GM21717 (cell line): ENCODE measurements around the gene EZR.

Experiments
- ATAC-seq: cut with Tn5 transposase; IDR thresholded peaks from one replicate; pipeline ENCODE4 v1.9.1; 2021; ENCODE audit warnings: mild to moderate bottlenecking, moderate library complexity; ENCODE audit not compliant: unreplicated experiment

The EZR gene

DNA sequence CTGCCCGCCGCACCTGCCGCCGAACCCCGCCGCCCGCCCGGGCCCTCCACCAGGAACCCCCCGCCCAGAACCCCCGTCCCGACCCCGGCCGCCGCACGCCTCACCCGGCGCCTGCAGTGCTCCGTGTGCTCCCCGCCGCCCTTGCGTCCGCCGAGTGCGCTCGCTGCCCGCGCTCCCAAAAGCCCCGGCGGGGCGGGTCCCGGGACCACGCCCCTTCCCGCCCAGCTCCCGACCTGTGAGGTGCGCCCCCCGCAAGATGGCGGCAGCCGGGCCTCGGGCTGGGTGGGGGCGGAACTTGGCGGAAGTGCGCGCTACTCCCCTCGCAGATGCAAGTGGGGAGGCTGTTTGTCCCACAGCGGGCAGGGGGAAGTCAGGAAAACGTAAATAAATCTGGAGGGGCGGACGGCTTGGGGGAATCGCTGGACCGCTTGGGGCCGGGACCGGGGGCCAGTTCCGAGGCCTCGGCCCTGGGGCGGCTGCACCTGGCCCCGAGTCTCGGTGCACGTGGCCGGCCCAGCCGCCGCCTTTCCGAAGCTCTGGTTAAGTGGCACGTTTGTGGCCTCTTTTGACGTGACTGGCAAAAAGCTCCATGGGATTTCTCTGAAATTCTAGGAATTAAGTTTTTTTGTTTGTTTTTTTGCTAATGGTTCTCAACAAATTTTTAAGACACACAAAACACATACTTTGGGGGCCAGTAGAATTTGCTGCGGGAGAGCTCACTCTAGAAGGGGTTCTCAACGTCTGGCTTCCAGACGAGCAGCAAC lies at the start of gene EZR:
EZR (minus strand) TSS at position 156 of the 764 bp plus-strand sequence. CDS start 1,275 bp downstream, outside the sequence.
- ATAC-seq: peak; percentile 45

DNA sequence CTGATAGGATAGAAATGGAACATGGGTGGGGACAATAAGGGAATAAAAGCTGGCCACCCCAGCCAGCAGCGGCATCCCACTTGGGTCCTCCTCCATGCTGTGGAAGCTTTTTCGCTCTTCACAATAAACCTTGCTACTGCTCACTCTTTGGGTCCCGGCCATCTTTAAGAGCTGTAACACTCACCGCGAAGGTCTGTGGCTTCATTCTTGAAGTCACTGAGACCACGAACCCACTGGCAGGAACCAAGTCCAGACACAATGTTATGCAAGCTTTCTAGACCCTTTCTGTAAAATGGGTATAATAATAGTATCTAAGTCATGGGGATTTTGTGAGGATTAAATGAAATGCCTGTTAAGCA lies 48.9 kb upstream of the EZR start:
- no peak for ATAC-seq

DNA sequence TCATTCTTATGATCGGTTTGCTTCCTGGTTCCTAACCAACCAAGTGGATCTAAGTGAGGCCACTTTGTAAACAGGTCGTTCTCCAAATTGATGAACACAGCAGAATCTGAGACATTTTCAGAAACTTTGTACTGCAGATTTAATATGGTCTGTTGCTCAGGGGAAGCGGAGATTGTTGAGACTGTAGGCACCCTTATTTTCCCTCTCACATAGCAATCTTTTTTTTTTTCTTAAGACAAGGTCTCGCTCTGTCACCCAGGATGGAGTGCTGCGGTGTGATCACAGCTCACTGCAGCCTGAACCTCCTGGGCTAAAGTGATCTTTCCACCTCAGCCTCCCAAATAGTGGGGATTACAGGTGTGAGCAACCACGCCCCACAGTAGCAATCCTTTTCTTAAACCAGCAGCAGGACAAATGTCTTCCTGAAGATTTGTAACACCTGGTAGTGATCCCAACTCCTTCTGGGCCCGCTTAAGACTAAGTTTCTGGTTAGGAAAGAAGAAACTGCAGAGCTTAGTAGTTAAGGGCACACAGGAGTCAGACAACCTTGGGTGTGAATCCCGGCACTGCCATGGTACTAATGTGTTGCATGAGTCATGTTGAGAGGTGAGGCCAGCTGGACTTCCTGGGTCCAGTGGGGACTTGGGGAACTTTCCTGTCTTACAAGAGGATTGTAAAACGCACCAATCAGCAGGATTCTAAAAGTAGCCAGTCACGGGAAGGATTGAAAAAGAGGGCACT lies 48.4 kb upstream of the EZR start:
- no peak for ATAC-seq

DNA sequence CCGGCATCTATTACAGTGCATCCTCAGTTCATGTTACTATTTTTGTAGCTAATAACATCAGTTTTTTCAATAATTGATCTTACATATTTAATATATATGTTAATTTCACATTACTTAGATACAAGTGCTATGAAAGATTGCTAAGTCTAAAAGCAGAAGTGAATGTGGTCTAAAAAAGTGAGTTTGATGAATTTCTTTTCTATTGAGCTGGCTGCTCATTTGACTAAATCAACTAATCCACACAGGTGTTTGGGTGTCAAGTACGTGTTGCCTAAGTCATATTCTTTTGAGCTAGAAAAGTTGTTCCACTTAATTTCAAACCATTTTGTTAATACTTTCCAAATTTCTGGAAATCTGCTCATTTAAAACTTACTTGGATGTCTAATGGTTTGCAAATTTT lies 46.6 kb upstream of the EZR start:
- no peak for ATAC-seq

DNA sequence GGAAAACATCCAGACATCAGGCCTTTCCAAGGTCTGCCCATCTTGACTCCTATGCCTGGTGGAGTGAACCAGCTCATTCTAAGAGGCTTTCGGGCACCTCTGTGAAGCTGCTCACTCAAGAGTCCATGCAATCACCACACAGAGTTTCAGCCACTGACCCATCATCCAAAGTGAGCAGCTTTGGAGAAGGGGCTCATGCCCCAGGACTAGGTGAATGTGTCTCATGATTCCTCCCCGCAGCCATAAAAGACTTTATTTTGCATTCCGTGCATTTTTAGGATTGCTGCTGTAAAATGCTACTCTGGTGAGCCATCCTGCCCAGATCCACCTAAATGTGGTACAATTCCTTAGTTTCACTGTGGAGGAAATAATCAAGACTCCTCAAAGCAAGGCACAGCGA lies 44.5 kb upstream of the EZR start:
- no peak for ATAC-seq

DNA sequence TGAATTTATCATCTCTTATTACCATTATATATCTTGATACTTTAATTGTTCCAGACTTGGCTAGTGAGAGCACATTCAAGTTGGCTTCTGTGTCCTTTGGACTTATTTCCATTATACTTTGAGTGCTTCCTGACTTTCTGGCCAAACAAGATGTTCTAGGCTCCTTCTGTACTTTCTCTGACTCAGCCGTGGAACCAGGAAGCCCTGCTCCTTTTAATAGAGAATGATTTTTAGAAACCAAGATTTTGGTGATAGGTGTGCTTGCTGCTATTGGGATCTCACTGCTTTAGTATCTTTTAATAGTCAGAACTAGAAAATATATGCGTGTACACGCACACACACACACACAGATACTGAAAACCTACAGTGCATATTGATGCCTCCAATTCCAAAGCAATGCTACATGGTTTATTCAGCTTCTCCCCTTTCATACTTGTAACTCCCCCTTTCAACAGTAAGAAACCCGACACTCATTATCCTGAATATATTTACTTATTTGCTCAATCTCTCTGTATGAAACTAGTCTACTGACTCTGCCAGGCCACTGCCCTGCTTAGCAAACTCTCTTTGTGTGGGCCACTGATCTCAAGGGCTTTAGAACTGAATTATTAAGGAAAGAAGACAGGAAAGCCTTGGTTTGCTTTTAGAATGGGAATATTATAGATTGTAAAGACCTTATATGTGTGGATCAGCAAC lies 42.7 kb upstream of the EZR start:
- no peak for ATAC-seq

DNA sequence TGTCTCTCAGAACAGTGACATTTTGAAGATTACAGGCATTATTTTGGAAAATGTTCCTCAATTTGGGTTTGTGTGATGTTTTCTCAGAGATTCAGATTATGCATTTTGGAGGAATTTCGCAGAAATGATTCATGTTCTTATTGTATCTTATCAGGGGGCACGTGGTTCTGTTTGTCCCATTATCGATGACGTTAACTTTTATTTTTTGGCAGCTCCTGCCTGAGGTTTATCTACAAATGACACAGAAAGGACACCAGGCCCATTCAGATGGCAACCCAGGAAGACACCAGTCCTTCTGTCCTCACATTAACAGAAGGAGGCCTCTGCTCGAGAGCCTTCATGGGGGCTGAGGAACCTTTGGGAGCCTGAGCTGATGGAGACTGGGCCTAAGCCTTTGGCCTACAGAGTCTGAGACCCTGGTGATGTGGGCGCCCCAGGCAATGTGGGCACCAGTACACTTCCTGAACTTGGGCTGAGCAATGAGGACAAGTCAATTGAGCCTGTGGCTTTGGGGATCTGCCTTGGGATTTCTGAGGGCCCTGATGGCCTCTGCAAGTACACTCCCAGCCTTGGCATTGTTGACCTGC lies 41.2 kb upstream of the EZR start:
- ATAC-seq: no peak

DNA sequence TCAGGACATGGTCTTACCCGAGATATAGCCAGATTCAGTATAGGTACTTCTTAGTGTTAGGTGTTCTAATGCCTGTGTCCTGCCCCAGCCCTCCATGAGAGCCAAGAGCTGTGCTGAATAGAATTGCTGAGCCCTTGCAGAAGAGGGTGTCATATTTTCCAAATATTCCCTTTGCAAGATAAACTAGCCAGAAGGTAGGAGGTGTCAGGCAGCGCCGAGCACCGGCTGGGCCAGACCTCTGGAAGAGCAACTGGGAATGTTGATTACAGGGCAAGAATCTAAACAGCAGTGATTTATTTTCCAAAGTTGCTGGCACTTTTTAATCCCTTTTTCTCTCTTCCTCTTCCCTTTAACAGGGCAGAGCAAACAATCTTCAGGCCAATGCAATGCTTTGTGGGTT lies 37.1 kb upstream of the EZR start:
- ATAC-seq: no peak

DNA sequence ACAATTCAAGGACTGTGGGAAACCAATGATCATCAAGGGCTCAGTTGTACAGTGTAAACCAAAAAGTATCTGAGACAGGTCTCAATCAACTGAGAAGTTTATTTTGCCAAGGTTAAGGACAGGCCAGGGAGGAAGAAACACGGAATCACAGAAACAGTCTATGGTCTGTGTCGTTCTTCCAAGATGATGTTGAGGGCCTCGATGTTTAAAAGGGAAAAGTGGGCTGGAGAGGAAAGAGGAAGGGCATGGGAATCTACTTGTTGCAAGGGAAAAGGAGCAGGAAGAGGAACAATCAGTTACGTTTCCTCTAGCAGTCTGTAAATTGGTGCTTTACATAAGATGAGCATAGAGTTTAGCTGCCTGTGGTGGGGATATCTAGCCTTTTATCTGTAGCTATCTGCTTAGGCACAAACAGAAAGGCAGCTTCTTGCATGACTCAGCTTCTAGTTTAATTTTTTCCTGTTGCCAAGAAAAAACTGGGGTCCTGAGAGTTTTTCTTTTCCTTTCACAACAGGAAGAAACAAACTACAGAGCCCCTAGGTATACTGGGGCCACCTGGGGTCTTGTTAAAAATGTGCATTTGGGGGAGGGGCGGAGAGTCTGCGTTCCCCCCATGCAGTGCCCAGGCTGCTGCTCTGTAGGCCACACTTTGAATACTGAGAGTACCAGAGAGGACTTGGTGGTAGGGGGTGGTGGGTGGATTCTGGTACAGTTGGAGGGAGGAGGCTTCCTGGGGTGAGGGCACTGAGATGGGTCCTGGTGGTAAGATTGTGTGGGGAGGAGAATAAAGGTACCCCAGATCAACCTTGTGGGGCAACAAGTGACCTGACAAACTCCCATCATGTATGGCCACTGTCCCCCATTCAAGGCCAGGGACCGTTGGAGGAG lies 35.3 kb upstream of the EZR start:
- ATAC-seq: no peak

DNA sequence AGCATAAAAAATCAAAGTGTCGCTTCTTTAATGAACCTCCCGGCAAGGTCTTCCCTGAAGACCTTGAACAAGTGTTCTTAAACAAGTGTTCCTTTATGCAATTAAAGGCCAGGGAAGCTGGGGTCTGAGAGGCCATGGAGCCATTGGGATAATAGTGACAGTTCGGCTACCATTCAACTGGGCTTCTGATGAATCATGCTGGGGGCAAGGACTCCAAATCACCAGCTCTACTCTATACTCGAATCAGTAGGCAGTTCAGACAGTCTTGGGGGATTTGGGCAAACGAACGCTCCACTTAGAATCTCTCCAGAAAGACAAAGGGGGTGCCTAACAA lies 34.7 kb upstream of the EZR start:
- ATAC-seq: no peak

DNA sequence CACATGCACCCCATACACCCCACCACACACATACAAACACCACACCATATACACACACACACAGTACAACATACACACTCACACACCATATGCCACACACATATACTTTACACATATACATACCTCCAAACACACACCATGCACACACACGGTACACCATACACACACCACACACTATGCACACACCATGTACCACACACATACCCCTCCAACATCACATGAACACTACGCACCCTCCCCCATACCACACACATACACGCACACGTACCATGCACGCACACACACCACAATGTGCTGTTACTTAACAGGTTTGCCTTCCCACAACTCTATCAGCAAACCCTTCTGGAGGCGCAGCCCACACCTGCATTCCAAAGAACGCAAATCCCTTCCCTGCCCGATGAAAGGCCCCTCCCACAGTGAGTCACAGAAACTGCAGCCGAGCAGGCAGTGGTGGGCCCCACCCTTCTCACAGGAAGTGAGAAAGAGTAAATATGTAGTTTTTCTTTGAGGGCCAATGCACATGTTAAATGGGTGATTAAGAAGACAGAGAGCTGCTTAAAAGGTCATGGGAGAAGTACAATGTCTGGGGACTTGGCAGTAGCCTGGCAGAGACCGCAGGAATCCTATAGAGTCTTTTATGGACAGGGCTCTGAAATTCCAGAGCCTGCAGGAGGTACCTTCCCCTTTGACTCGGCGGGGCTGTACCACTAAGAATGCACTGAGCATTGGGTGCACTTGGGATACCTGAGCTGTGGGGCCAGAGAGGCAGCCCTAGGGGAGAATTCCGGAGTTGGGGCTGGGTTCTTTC lies 34.1 kb upstream of the EZR start:
- peak; percentile 90 for ATAC-seq

DNA sequence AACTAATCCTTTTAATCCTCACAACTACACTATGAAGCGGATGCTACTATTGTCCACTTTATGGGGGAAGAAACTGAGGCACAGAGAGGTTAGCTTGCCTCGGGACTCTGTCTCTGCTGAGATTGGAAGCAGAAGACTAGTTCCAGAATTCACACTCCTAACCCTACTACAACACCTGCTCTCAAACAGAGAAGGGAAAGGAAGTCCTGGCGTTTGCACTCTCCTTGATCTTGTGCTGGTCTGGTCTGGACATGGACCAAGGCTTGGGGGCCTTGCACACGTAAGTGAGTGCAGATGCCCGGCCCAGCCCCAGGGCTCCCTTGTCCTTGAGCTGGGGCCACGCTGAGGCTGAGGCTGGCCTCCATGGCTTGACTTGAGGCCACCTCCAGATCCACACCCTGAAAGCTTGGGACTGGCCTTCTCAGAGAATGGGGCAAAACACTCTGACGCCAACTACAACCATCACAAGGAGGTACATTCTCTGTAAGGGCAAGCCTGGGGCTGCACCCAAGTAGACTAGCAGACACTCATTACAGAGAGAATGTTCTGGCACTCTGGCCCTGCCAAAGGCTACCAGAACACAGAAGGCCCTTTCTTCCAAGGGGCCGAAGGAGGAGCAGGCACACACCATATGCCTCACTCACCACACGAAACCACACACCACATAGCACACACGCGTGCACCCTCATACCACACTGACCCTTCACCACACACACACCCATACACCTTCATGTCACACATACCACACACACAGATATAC lies 33.3 kb upstream of the EZR start:
- ATAC-seq: peak; percentile 5

DNA sequence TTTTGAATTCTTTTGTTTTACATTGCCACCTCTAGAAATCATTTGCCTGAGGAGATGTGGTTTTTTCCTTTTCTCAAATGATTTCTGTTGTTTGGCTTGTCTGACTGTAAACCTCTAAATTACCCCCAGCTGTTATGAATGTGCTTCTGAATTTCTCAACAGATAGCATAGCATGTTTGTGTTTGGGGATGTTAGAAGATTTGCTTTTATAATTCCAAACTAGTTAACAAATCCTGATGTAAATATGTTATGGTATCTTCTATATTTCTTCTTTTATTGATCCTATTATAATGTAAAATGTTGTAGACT lies 31.6 kb upstream of the EZR start:
- no peak for ATAC-seq

DNA sequence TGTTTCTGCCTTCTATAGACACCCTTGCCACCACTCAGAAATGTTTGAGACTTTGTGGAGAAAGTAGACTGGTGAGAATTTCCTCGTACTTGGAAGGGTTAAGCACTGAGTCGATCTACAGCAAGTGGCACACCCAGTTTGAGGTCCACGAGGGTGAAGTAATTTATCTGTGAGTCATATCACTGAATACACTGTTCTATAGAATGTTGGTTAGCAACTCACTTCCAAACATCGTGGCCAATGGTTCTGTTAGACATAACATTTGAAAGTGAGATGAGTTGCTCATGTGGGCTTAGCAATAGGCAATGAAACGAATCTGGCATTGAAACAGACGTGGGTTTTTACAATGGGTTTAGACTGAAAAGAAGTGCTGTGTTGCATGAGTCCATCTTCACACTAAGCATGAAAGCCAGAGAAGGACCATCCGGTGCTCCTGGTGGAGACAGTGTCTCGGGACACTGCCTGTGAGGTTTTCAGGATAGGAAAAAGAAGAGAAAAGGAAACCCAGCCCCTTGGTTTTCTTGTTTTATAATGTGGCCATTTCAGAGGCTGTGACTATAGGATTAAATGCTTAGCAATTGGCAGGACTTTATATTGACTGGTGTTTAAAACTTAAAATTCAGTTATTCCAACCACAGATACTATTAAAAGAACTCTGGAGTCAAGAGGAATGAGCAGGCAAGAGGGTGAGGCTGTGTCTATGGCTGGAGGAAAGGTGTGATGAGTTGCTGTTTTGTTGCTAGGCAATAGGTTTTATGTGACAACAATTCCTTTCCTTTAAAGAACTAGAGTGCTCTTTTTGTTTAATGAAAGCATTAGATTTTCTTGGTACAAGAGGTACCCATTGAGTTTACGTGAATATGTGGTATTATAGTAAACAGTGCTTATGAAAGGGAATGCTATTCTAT lies 31.0 kb upstream of the EZR start:
- no peak for ATAC-seq

DNA sequence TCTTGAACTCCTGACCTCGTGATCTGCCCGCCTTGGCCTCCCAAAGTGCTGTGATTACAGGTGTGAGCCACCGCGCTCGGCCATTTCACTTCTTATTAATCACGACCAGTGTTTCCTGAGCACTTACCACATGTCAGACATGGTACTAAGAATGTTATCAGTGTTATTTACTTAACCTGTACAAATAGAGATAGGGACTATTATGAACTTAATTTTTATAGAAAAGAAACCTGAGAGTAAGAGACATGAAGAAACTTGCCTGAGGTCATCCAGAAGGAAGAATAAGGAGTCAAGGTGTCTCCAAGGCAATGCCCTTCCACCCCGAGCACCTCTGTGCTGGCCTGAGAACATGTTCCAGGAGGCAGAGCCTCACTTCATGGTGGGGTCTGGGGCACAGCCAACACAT lies 29.3 kb upstream of the EZR start:
- ATAC-seq: no peak

DNA sequence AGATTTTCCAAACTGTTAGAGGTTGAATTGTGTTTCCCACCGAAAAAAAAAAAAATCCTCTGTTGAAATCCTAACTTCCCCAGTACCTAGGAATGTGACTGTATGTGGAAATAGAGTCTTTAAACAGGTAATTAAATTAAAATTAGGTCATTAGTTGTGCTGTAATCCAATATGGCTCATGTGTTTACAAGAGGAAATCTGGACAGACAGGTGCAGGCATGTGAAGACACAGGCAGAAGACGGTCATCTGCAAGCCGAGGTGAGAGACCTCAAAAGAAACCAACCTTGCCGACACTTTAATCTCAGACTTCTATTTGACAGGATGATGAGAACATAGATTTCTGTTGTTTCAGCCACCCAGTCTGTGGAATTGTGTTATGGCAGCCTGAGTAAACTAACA lies 28.6 kb upstream of the EZR start:
- ATAC-seq: no peak

DNA sequence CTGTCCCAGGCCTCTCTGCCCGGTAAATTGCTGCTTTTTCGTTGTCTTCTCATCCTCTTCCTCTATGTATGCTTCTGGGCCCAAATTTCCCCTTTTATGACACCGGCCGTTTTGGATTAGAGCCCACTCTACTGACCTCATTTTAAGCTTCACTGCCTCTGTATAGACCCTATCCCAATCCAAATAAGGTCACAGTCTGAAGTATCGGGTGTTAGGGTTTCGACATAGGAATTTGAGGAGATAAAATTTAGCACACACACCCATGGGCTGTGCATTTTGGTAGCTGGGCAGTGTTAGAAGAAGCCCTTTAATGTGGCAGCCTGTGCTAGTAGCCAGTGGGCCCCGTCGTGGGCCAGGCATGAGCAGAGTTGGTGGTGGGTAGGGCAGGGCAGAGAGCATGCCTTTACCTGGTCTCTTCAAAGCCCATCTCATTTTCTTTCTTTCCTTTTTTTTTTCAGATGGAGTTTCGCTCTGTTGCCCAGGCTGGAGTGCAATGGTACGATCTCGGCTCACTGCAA lies 27.9 kb upstream of the EZR start:
- no peak for ATAC-seq
